DMS79 treated with DMSO at 0.1 percent for 48 hours (cell line): ENCODE data around the gene TPGS1.
A peak's percentile ranks its signal among the peaks of the same experiment; 100 is the strongest.

Experiments
- DNase-seq: peaks from one replicate; lab custom pipeline; 2025; lab: John Stamatoyannopoulos, UW

Gene TPGS1

DNA sequence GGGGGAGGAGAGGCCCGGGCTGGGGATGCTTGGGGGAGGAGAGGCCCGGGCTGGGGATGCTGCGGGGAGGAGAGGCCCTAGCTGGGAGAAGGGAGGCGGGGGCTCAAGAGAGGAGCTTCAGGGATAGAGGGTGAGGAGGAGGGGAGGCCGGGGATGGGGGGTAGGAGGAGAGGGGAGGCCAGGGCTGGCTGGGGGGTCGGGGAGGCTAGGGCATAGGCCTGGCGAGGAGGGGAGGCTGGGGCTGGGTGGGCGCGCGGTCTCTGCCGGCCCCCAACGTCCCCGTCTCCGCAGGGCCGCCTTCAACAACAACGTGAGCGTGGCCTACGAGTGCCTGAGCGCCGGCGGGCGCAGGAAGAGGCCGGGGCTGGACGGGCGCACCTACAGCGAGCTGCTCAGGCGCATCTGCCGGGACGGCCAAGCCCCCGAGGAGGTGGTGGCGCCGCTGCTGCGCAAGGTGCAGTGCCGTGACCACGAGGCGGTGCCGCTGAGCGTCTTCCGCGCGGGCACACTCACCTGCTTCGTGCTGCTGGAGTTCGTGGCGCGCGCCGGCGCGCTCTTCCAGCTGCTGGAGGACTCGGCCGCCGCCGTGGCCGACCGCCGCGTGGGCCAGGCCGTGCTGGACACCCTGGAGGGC, 11.4 kb downstream of the TPGS1 start:
- no peak for DNase-seq

DNA sequence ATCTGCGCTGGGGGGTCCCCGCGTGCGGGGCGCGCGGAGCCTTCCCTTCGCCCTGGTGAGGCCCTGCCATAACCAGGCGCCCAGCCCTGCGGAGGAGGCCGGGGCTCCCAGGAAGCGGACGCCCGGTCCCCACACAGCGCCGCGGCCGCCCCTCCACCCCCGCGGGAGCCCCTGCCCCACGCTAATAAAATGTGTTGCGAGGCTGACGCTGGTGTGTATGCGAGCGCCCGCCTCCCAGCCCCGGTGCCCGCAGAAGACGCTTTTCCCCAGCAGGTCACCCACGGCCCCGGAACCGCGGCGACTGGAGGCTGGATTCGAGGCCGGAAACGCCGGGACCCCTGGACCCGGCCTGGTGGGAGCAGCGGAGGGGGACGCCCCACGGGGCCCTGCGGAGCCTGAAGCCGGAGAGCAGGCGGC, 12.2 kb downstream of the TPGS1 start:
- no peak for DNase-seq

DNA sequence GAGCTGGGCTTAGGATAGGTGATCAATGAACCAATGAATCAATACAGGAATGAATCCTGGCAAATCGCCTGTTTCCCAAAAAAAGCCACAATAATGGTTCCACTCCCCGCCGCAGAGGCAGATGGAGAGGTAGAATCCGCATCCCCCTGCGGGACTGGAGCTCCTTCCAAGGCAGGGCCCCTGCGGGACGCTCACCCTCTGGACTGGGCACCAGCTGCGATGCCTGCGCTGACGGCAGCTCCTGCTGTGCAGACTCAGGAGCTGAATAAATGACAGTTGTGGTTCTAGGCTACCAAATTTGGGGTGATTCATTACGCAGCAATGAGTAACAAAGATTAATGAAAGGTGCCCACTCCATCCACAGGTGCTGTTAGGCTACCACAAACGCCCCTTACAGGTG, 15.4 kb downstream of the TPGS1 start:
- DNase-seq, result no peak

GRCh38 chr19:524062-524674, 16.9 kb downstream of the TPGS1 start:
- DNase-seq, result no peak

- DNase-seq, result no peak
Measured at GRCh38 chr19:525029-525428, 17.7 kb downstream of the TPGS1 start.

DNA sequence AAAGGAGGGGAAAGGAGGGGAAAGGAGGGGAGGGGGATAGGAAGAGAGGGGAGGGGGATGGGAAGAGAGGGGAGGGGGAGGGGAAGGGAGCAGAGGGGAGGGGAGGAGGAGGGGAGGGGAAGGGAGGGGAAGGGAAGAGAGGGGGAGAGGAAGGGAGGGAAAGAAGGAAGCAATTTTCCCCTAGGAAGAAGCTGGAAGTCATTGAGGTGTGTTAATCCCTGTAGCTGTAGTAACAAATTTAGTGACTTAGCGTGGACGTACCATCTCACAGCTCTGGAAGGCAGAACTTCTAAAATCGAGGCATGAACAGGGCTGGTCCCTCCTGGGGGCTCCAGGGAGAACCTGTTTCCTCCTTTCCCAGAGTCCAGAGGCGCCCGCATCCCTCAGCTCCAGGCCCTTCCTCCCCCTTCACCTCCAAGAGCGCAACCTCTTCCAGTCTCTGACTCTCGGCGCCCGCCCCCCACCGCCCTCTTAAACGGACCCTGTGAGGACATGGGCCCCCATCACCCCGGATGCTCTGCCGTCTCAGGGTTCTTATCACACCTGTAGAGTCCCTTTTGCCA, 18.6 kb downstream of the TPGS1 start:
- no peak for DNase-seq

DNA sequence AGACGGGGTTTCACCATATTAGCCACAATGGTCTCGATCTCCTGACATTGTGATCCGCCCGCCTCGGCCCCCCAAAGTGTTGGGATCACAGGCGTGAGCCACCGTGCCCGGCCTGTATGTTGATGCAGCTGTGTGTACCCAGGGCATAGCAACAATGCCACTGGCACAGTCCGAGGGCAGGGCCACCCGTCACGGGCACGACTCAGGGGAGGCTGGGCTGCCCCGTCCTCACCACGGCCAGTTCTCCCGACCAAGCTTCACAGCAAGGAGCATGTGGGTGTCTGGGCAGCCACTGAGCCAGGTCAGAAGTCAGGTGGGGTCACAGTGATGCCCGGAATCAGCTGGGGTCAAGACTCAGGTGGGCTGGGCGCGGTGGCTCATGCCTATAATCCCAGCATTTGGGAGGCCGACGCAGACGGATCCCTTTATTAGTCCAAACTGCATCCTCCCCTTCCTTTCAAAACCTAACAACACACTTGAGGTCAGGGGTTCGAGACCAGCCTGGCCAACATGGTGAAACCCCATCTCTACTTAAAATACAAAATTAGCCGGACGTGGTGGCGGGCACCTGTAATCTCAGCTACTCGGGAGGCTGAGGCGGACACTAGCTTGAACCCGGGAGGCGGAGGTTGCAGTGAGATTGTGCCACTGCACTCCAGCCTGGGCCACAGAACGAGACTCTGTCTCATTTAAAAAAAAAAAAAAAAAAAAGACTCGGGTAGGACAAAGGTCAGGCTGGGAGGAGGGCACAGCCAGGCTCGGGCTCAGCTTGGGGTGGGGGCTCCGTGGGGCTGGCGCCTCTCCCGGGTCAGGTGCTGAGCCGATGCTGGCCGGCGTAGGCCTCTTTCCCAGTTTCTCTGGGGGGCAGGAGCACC, 23.1 kb downstream of the TPGS1 start:
- no peak for DNase-seq

DNA sequence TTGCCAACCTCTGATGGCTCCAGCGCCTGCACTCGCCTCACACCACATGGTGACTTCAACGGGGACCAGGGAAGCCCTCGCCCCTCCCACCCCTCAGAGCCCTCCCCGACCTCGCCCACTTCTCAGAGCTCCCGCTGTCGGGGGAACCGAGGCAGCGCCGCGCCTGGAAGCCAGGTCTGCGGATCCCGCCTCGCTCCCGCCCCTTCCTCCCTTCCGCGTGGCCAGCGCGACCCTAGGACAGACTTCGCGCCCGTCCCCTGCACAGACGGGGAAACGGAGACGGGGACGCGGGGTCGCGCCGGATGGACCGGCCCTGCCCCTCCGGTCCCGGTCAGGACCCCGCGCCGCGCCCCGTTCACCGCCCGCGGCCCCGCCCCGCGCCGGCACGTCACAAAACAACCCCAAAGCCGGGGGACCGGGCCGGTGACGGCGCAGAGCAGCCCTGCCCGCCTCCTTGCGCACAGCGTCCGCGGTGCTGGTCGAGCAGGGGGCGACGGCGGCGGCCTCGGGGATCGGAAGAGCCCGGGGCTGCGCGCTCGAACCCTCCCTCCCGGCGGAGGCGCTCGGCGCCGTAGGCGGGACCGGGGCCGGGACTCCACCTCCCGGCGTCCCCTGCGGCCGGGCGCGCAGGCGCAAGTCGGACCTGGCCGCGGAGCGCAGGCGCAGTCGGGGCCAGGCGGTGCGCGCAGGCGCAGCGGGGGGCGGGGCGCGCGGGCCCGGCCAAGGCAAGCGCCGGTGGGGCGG, 23.9 kb downstream of the TPGS1 start:
- peak; percentile 68 for DNase-seq

- DNase-seq, result no peak
Measured at GRCh38 chr19:531753-532560, 24.7 kb downstream of the TPGS1 start, which contains the start of gene CDC34. TSS of gene CDC34 (plus strand) at chr19:531760. CDS start at chr19:531932, 172 bp downstream.

- peak; percentile 33 for DNase-seq
Measured at GRCh38 chr19:532561-533363, 25.5 kb downstream of the TPGS1 start.

- DNase-seq, result no peak
Measured at GRCh38 chr19:533364-534058, 26.2 kb downstream of the TPGS1 start.

DNA sequence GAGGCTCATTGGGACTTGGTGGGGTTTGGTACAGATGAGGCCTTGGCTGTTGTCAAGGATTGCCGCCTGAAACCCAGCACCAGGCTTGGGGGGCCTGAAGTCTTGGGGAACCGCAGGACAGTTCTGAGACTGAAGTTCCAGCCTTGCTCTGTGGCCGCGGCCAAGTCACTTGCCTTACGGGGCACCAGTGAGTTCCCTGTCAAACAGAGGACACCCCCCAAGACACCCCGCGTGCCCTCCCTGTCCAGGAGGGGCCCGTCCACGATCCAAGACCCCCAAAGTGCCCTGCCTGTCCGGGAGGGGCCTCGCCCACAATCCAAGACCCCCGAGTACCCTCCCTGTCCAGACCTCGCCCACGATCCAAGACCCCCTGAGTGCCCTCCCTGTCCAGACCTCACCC, 26.8 kb downstream of the TPGS1 start:
- DNase-seq, result no peak

GRCh38 chr19:535017-535835, 27.9 kb downstream of the TPGS1 start:
- DNase-seq, result no peak

DNA sequence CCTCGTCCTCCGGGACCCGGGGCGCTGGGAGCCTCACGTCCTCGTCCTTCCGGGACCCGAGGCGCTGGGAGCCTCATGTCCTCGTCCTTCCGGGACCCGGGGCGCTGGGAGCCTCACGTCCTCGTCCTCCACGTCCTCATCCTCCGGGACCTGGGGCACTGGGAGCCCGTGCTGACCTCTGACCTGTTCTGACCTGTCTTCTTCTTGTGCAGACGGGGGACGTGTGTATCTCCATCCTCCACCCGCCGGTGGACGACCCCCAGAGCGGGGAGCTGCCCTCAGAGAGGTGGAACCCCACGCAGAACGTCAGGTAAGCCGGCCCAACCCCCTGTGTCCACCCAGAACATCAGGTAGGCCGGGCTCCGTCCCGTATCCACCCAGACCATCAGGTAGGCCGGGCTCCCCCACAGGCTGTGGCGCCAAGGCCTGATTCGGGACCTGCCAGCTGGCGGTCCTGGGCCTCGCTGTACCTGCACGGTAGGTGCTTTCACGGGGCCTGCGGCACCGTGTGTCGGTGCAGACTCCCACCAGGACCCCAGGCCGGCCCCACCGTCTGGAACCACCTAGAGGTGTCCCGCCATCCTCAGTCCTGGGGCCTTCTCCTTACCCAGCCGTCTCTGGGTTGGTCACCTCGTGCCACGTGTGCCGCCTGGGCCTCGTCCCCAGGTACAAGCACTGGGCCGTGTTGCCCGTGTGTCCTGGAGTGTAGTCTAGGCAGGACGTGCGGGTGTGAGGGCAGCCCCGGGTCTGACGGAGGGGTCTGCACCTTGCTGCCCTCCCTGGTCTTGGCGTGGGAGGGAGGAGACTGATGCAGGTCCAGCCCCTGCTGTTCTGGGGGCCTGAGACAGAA, 29.0 kb downstream of the TPGS1 start:
- DNase-seq, result no peak

DNA sequence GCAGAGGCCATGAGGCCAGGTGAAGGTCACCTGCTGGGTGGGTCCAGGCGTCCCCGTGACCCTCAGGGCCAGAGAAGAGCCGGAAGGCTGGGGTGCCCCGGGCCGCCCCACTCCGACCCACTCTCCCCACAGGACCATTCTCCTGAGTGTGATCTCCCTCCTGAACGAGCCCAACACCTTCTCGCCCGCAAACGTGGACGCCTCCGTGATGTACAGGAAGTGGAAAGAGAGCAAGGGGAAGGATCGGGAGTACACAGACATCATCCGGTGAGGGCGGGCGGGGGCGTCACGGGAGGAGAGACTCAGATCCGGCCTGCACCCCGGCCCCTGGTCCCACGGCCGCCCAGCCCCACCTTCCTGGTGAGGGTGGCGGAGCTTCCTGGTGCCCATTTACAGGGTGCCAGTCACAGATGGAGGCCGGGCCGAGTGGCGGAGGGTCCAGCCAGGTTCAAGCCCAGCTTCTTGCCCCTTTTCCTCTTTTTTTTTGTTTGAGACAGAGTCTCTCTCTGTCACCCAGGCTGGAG, 29.6 kb downstream of the TPGS1 start:
- no peak for DNase-seq

GRCh38 chr19:538641-539428, 31.5 kb downstream of the TPGS1 start:
- DNase-seq, result no peak
